ENCODE data around the gene CALHM3.
"Not testable (repeated sequence)": the region's sequence is repeated elsewhere in the genome, so short reads cannot be mapped to it uniquely, and the experiment has no call there.

The CALHM3 gene, protein sequence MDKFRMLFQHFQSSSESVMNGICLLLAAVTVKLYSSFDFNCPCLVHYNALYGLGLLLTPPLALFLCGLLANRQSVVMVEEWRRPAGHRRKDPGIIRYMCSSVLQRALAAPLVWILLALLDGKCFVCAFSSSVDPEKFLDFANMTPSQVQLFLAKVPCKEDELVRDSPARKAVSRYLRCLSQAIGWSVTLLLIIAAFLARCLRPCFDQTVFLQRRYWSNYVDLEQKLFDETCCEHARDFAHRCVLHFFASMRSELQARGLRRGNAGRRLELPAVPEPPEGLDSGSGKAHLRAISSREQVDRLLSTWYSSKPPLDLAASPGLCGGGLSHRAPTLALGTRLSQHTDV

DNA sequence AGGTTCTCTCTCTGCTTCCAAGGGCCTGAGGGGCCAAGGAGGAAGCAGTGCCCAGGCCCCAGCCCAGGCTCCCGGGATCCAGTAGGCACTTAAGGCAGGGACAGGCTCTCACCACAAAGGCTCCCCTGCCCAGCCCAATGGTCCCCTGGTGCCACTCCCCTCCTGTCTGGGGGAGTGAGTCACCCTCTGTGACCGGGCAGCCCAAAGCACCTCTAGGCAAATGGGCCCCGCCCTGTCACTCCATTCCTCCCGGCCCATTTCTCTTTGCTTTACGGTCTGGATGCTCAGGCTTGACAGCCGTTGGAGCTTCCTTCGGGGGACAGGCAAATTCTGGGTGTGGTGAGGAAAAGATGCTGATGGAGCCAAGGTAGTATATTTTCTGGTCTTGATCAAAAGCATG is at the start of gene CALHM3:
Gene CALHM3 (minus strand): TSS at position 106 of the 400 bp plus-strand sequence. CDS start 208 bp downstream, outside the sequence.
- no peak for DNase-seq

DNA sequence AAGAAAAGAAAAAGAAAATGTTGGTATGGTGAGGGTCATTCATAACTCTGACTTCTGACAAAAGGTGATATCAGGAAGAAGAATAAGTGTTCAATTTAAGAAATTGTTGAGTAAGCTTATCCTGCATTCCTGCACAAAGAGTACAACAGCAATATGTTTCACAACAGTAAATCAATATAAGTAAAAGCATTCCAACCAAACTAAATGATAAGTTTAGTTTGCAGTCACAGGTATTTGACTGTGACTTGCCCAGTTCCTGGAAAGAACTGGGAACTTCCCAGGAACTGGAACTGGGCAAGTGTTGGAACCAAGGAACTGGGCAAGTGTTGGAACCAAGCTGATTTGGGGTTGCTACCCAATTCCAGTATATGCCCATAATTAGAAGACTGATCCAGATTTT is 49.5 kb upstream of the CALHM3 start:
- no peak for DNase-seq

DNA sequence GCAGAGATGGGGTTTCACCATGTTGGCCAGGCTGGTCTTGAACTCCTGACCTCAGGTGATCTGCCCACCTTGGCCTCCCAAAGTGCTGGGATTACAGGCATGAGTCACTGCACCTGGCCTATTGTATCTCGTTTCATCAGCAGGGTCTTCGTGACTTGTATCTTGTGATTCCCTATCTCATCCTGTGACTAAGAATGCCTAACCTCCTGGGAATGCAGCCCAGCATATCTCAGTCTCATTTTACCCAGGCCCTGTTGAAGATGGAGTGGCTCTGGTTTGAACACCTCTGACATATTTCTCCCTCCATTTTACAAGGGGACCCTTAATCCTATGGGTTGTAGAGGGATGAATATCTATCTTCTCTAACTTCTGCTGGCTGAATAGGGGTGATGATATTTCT is 48.4 kb upstream of the CALHM3 start:
- DNase-seq, result not testable (repeated sequence)

DNA sequence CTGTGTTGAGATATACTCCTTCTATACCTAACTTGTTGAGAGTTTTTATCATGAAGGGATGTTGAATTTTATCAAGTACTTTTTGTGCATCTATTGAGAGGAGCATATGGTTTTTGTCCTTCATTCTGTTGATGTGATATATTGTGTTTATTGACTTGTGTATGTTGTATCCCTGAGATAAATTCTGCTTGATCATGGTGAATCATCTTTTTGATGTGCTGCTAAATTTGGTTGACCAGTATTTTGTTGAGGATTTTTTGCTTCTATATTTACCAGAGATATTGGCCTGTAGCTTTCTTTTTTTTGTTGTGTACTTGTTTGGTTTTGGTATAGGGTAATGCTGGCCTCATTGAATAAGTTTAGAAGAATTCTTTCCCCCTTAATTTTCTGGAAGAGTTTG is 46.9 kb upstream of the CALHM3 start:
- no peak for DNase-seq

DNA sequence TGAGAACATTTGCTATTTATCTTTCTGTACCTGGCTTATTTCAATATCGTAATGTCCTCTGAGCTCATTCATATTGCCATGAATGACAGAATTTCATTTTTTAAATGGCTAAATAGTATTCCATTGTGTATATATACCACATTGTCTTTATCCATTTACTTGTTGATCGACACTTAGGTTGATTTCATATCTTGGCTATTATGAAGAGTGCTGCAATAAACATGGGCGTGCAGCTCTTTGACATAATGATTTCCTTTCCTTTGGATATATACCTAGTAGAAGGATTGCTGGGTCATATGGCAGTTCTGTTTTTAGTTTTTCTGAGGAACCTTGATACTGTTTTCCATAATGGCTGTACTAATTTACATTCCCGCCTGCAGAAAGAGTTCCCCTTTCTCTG is 44.6 kb upstream of the CALHM3 start:
- no peak for DNase-seq

DNA sequence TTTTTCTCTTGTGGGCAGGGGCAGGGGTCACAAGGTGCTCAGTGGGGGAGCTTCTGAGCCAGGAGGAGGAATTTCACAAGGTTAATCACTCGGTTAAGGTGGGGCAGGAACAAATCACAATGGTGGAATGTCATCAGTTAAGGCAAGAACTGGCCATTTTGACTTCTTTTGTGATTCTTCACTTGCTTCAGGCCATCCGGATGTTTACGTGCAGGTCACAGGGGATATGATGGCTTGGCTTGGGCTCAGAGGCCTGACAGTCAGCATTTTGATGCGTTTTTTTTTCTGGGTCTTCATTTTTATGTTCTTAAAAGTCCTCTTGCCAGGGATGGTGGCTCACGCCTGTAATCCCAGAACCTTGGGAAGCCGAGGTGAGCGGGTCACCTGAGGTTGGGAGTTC is 43.0 kb upstream of the CALHM3 start:
- DNase-seq, result not testable (repeated sequence)

DNA sequence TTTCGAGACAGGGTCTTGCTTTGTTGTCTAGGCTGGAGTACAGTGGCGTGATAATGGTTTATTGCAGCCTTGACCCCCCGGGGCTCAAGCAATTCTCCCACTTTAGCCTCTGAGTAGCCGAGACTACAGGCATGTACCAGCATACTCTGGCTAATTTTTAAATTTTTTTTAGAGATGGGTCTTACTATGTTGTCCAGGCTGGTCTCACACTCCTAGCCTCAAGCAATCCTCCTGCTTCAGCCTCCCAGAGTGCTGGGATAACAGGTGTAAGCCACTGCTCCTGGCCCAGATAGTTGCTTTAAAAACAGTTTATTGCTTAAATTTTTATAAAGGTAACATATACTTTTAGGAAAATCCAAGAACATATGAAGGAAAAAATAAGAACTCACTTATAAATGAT is 40.8 kb upstream of the CALHM3 start:
- DNase-seq, result no peak

DNA sequence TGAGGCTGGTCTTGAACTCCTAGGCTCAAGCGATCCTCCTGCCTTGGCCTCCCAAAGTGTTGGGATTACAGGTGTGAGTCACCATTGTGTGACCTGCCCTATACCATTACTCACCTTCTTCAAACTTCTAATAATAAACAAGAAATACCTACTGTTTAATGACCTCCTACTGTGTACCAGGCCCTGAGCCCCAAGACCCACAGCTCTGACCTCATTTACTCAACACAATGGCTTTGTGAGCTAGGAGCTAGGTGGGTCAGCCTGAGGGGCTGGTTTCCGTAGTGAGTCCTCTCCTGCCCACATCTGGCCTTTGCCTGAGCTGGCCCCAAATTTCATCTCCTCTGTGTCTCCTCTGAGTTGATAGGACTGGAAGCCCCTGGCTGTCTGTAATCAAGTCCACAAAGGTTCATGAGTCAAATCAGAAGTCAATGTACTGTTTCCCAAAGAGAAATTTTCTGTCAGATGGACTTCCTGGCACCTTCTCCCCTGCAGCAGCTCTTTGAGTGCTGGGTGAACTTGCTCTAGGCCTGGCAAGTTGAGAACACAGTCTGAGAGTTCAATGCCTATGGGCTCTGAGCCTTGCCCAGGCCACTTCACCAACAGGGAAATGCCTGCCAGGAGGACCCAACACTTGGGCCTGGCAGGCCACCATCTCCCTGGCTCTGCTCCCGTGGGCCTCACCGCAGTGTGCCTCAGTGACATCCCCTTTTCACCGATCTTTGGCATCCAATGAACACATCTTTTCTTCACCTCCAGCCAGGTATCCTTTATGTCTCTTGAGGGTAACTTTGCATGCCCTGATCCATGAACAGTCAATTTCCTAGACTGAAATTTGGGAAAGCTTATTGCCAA is 38.4 kb upstream of the CALHM3 start:
- DNase-seq, result no peak

DNA sequence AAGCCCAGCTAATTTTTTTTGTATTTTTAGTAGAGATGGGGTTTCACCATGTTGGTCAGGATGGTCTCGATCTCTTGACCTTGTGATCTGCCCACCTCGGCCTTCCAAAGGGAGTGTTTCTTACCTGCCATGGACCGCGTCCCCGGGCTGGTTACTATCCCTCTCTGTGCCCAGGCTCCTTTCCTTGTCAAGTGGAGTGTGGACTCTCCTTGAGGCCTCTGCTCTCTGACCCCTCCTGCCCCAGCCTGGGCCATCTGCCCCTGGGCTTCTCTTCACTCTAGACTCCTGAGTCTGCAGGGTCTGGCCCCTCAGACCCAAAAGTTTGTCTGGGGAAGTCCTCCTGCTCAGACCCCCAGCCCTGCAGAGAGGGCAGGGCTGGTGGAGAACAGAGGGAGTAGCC is 35.2 kb upstream of the CALHM3 start:
- no peak for DNase-seq

DNA sequence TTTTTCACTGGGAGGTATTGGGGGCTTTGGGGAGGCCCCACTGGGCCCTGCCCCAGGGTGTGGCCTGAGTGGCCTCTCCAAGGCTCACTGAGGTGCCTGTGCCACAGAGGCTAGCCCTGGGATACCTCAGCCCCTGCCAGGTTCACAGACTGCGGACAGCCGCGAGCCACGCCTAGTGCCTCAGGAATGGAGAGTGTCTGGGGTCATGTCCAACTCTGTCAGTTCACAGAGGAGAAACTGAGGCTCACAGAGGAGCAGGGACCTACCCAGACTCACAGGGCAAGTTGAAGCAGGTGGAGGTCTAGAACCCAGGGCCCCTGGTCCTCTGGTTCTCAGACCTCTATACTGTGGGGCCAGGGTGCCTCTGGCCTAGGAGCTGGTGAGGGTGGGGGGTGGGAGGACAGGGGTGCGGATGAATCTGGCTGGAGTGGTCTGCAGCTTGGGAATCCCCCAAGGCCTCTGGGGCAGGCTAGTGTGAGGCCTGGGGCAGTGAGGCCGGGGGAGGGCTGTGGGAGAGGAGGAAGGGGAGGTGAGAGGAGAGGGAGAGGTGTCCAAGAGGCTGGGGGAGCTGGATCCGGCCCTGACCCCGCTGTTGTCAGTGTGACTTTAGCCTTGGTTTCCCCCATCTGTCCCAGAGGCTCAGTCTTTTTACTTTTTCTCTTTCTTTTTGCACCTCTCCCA is 34.5 kb upstream of the CALHM3 start:
- DNase-seq, result no peak

DNA sequence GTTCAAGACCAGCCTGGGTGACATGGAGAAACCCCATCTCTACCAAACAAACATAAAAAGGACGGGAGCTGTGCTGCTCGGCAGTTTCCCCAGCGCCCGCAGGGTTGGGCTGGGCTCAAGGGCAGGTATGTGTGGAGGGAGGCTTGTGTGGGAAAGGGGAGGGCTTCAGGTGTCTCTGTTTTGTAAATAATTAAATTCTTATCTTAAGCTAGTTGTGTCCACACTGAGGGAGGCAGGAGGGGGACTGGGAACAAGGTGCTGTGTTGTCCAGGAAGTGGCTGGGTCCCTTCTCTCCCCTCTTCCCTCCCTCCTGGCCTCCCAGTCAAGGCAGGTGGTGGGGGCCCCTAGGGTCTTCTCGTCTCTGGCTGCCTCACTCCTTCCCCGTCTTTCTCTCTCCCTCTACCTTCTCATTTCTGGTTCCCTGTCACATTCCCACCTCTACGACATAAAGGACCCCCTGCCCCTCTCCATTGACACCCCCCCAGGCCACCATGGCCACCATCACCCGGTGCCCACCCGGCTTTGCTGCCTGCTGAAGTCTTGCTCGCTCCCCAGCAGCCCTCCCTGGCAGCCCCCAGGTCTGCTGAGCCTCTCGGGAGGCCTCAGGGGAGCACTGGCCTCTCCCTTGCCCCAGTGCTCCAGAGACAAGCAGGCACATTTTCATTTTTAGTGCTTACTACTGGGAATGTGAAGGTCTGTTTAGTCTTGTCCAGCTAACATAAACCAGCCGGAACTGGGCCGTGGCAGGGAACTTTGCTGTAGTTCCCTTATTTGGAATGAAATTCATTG is 33.7 kb upstream of the CALHM3 start:
- no peak for DNase-seq

DNA sequence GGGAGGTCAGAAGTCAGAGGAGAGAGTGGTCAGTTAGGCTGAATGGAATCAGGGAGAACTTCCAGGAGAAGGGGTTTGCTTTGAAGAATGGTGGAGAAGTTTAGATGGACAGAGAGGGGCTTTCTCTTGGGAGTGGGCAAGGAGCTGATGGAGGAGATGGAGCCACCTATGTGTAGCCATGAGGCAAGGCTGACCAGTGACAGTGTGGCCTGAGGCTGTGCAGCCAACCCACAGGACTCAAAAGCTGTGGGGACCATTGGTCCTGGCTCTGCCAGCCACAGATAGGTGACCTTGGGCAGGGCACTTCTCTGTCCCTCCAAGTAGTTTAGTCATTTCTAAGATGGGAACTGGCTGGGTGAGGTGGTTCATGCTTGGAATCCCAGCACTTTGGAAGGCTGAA is 33.1 kb upstream of the CALHM3 start:
- DNase-seq, result no peak

DNA sequence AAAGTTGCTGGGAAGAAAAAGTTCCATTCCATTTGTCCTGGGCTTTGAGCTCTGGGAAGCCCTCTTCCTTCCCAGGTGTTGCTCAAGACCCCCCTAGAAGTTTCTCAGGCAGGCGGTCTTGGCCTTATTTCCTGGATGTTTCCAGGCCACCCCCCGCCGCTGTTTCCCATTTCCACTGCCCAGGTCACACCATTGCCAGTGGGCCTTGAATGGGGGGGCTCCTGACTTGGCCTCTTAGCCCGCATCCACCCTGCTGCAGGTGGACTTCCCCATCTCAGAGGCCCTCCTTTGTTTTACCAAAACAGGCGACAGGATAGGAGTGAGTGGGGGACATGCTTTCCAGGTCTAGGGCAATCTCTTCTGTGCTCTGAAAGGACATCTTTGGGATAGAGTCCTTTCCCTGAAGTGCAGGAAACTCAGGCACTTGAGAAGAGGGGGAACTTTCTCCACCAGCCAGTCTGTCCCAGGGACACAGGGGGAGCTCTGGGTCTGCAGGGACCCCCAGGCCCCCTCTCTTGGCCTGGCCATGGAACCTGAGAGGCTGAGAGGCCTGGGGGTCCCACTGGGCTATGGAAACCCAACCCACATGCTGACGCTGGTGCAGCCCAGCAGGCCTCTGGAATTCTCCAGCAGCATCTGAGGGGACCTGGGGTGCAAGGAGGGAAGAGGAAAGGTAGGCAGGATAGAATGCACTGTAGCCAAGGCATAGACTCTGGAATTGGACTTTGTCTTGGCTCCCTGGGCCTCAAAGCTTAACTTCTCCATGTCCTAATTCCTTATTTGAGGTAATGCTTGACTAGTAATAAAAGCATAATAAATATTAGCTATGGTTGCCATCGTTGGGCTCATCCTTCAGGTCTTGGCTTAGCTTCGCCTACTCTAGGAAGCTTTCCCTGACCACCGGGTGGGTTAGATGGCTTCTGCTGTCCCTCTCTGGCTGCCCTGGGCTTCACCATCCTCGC is 32.0 kb upstream of the CALHM3 start:
- no peak for DNase-seq

DNA sequence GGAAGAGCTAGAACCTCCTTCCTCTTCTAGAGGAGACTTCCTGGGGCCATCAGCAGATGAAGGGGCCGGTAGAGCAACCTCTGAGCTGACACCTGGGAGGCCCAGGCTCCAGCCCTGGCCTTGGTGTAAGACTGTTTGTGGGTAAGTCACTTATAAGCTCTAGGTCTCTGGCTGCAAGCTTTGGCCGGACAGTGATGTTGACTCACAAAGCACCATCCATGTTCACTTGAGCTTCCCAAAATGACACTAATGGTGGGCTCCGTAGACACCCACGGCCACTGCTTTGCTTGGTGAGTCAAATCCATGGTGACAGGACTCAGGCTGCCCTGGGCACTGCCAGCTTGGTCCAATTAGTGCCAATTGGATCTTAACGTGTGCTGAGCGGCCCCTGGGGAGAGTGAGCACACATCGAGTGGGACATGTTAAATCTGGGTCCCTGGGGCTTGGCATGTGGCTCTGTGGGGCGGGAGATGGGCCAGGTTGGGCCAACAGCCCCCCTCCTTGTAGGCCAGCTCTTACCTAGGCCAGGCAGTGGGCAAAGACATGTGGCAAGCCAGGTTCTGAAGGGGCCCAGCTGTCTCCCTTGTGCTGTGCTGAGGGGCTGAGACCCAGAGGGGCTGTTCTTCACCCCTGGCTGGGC is 31.1 kb upstream of the CALHM3 start:
- no peak for DNase-seq

DNA sequence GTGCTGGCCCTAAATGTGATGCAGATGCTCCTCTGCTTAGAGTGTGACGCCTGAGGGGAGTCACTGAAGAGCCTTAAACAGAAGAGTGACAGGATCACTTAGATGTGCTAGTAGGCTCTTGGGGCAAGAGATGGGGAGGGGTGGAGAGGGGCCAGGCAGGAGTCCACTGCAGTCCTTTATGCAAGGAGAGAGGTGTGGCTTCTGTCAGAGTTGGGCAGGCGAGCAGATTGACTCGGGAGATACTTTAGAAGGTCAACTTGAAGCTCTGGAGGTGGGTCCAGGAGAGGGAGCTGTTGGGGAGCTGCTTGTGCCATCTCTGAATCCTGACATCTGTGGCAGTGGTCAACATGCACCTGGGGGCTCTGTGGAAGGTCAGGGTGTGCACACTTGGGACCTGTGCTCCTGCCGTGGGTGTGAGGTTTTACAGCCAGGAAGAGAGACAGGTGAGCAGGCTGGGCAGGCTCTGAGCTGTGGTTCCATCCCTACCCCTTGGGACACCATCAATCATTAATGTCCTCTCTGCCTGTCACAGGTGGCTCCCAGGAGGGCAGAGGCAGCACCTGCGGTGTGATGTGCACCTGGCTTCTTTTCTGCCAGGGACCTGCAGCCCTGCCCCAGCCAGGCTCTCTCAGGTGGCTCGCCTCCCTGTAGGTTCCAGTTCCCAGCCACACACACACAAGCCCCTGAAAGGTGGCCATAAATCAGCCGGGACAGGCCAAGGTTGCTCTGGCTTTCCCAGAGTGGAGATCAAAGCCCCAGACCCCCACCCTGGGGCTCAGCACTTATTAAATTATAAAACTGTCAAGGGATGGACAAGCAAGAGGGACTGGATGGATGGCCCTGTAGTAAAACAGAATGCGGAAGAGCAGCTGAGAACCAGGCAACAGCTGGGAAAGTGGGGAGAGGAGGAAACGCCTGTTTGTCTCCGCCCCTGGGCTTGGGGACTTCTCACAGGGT is 28.5 kb upstream of the CALHM3 start:
- DNase-seq, result no peak

DNA sequence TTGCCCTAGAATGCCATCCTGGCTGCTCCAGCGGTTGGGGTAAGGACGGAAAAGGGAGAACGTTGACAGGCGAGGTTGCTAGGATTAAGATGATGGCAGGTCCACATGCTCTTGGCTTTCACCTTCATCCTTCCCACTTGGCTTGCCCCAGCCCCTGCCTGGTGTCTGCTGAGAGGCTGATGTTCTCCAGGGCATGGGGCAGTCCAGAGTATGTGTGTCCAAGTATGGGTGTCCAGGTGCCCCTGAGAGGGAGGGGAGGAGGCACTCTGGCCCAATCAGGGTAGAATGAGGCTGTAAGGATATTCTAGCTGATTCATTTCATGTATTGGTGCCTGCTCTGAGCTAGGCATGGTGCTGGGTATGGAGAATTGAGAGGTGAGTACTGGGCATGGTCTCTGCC is 27.0 kb upstream of the CALHM3 start:
- DNase-seq, result no peak

DNA sequence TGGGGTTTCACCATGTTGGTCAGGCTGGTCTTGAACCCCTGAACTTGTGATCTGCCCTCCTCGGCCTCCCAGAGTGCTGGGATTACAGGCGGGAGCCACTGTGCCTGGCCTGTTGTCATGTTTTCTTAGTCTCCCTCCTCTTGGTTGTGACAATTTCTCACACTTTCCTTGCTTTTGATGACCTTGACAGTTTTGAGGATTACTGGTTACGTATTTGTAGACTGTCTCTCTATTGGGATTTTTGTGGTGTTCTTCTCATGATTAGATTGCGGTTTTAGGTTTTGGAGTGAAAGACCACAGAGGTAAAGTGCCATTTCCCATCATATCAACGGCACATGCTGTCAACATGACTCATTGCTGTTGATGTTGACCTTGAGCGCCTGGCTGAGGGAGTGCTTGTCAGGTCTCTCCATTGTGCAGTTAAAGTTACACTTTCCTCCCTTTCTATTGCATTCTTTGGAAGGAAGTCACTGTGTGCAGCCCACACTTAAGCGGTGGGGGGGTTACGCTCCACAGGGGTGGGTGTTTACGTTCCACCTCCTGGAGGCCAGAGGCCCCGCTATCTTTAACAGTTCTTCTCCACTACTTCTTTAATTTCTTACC is 25.2 kb upstream of the CALHM3 start:
- no peak for DNase-seq

DNA sequence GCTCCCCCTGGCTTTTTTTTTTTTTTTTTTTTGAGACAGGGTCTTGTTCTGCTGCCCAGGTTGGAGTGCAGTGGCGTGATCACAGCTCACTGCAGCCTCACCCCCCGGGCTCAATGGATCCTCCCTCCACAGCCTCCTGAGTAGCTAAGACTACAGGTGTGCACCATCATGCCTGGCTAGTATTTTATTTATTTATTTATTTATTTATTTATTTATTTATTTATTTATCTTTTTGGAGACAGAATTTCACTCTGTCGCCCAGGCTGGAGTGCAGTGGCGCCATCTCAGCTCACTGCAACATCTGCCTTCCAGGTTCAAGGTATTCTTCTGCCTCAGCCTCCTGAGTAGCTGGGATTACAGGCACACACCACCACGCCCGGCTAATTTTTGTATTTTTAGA is 24.7 kb upstream of the CALHM3 start:
- DNase-seq, result not testable (repeated sequence)

All from nucleus accumbens (tissue), 56 donors.